ENCODE results near the gene ARHGAP18. TPM values are rescaled to one million over a fixed set of nuclear protein-coding genes. Genes with fewer than 3 reads are reported as not detected.

ARHGAP18 gene
- polyA plus RNA-seq, 1 of the 3 experiments (the other 2 are of a cell fraction) = 25.0 TPM

GRCh38 chr6:129709769-129710449 lies at the start of gene ARHGAP18 (continued):
- TF ChIP-seq IRF3 (IDR thresholded peaks at IDR 0.05; ENCODE audit: low read depth, low read length) = no peak
- no peak for TF ChIP-seq SMC3 (IDR thresholded peaks at IDR 0.05; ENCODE audit: low read depth, low read length)
- peak; percentile 50; the same call in 1 of the 2 replicates for TF ChIP-seq SIN3A (IDR thresholded peaks at IDR 0.05; ENCODE audit: borderline replicate concordance, low read depth, low read length)
- no peak for TF ChIP-seq USF1 (IDR thresholded peaks at IDR 0.05; ENCODE audit: borderline replicate concordance, low read depth)
- TF ChIP-seq FOXJ3 (CRISPR knock-in tag; IDR thresholded peaks at IDR 0.05) = no peak
- no peak for TF ChIP-seq MEF2A (IDR thresholded peaks at IDR 0.05; ENCODE audit: borderline replicate concordance, low read depth)
- no peak for TF ChIP-seq FOSL2 (IDR thresholded peaks at IDR 0.05; ENCODE audit: borderline replicate concordance, low read depth)
- peak; percentile 26; the same call in 1 of the 2 replicates for TF ChIP-seq MXI1 (IDR thresholded peaks at IDR 0.05; ENCODE audit: low read depth, low read length)
- no peak for TF ChIP-seq EZH2phosphoT487 (IDR thresholded peaks at IDR 0.05; ENCODE audit: borderline replicate concordance, low read depth)
- TF ChIP-seq RAD21 (IDR thresholded peaks at IDR 0.05; ENCODE audit: low read length) = no peak

- no peaks in the 10 kb centered on the region for H3K36me3 ChIP-seq (replicated peaks in 1 of 2; ENCODE audit: control insufficient read depth in 1 of 2, insufficient read depth in 2 of 2, low read length in 1 of 2)
- no peak overlapping the region for H2AFZ ChIP-seq (ENCODE audit: low read depth)
- no peak overlapping the region for H3K27ac ChIP-seq (ENCODE audit: low read depth in 2 of 2, low read length in 1 of 2)
- POLR2A ChIA-PET = no interaction called here
- peaks cover 0 to 33% of the 10 kb centered on the region in 2 experiments; a peak in 3 of 4 replicates for H3K4me1 ChIP-seq (ENCODE audit: control insufficient read depth in 1 of 2, insufficient read depth in 2 of 2, low read depth in 1 of 2, low read length in 1 of 2)
- H3K4me3 ChIP-seq (ENCODE audit: low read depth in 2 of 2, low read length in 1 of 2) = no peak overlapping the region
- no peak overlapping the region for H3K9ac ChIP-seq
- no peak for TF ChIP-seq FOSL2 (IDR thresholded peaks at IDR 0.05; ENCODE audit: borderline replicate concordance, low read depth)
- TF ChIP-seq EZH2phosphoT487 (IDR thresholded peaks at IDR 0.05; ENCODE audit: borderline replicate concordance, low read depth) = no peak
- H3K9me2 ChIP-seq = no peaks in the 10 kb centered on the region
- peaks cover 29% of the 10 kb centered on the region for H3F3A ChIP-seq (replicated peaks; ENCODE audit: insufficient read depth)
- H3K79me2 ChIP-seq (ENCODE audit: insufficient read depth) = no peaks in the 10 kb centered on the region
- no peaks in the 10 kb centered on the region for H3K9me3 ChIP-seq
- WGBS (ENCODE audit: low lambda C conversion rate) = 68% methylated on average over 1 of the region's 1 CpG
- no peaks in the 10 kb centered on the region for H3K27me3 ChIP-seq (ENCODE audit: insufficient read depth)
- DNase-seq = no peak
- H4K20me1 ChIP-seq (ENCODE audit: insufficient read depth) = no peaks in the 10 kb centered on the region
- H3K4me2 ChIP-seq = no peak overlapping the region
- CTCF ChIA-PET = interaction anchor here (0.7 kb wide), 1 partner anchor 158 kb away, joined by 3 read pairs; no protein-coding TSS in a partner anchor
Observed at GRCh38 chr6:129755787-129756186, 45.8 kb upstream of the ARHGAP18 start.

GRCh38 chr6:129754750-129755149 lies 44.8 kb upstream of the ARHGAP18 start:
- Histone ChIP-seq H3F3A (replicated peaks; ENCODE audit: insufficient read depth) (peaks cover 40% of the 10 kb centered on the region), H3K9me3 (no peaks in the 10 kb centered on the region), H3K79me2 (ENCODE audit: insufficient read depth) (no peaks in the 10 kb centered on the region), H3K27me3 (ENCODE audit: insufficient read depth) (no peaks in the 10 kb centered on the region), H2AFZ (ENCODE audit: low read depth) (no peak overlapping the region), H3K9me2 (no peaks in the 10 kb centered on the region), H3K4me1 (ENCODE audit: control insufficient read depth in 1 of 2, insufficient read depth in 2 of 2, low read depth in 1 of 2, low read length in 1 of 2) (peaks cover 0 to 44% of the 10 kb centered on the region in 2 experiments; a peak in 3 of 4 replicates), H3K4me2 (no peak overlapping the region), H3K36me3 (replicated peaks in 1 of 2; ENCODE audit: control insufficient read depth in 1 of 2, insufficient read depth in 2 of 2, low read length in 1 of 2) (no peaks in the 10 kb centered on the region), H3K4me3 (ENCODE audit: low read depth in 2 of 2, low read length in 1 of 2) (no peak overlapping the region), H3K9ac (no peak overlapping the region), H4K20me1 (ENCODE audit: insufficient read depth) (no peaks in the 10 kb centered on the region), H3K27ac (ENCODE audit: low read depth in 2 of 2, low read length in 1 of 2) (no peak overlapping the region)
- WGBS (ENCODE audit: low lambda C conversion rate) = 59% methylated on average over 2 of the region's 2 CpGs
- DNase-seq = no peak
- CTCF ChIA-PET = interaction anchor here (0.6 kb wide), 1 partner anchor 90 kb away, joined by 3 read pairs; no protein-coding TSS in a partner anchor
- peak; percentile 51 for TF ChIP-seq PBX3 (IDR thresholded peaks at IDR 0.05)
- no peak for TF ChIP-seq IRF3 (IDR thresholded peaks at IDR 0.05; ENCODE audit: low read depth, low read length)
- TF ChIP-seq MAX (IDR thresholded peaks at IDR 0.05; ENCODE audit: low read depth) = no peak
- TF ChIP-seq NFIC (IDR thresholded peaks at IDR 0.05; ENCODE audit: borderline replicate concordance) = peak; percentile 34; the same call in 1 of the 2 replicates
- POLR2A ChIA-PET = no interaction called here

Data from SK-N-SH (cell line).